Measurements from ENCODE around the gene MSX2.
A peak's percentile ranks its signal among the peaks of the same experiment; 100 is the strongest.

MSX2 gene

GRCh38 chr5:174680901-174681565, 43.3 kb upstream of the MSX2 start:
- peaks cover 2% of the 10 kb centered on the region for H3K4me1 ChIP-seq
- H2AFZ ChIP-seq, result no peak overlapping the region
- TF ChIP-seq CTCF (IDR thresholded peaks at IDR 0.05), result no peak
- H3K4me3 ChIP-seq (ENCODE audit: low read depth, low read length), result no peak overlapping the region
- H3K9ac ChIP-seq, result no peak overlapping the region
- no peaks in the 10 kb centered on the region for H3K9me3 ChIP-seq (ENCODE audit: control insufficient read depth, low read length)
- no peak overlapping the region for H3K4me2 ChIP-seq (ENCODE audit: low read length)
- no peak overlapping the region for H3K27ac ChIP-seq
- no peaks in the 10 kb centered on the region for H3K27me3 ChIP-seq (ENCODE audit: control insufficient read depth, insufficient read depth, low read length)
- no peaks in the 10 kb centered on the region for H3K79me2 ChIP-seq
- no peaks in the 10 kb centered on the region for H3K36me3 ChIP-seq (ENCODE audit: control insufficient read depth, insufficient read depth, low read length)

GRCh38 chr5:174687503-174687902, 36.9 kb upstream of the MSX2 start:
- Histone ChIP-seq H3K36me3 (ENCODE audit: control insufficient read depth, insufficient read depth, low read length) (no peaks in the 10 kb centered on the region), H3K79me2 (no peaks in the 10 kb centered on the region), H3K27ac (no peak overlapping the region), H3K9ac (no peak overlapping the region), H3K4me3 (ENCODE audit: low read depth, low read length) (no peak overlapping the region), H2AFZ (no peak overlapping the region), H3K9me3 (ENCODE audit: control insufficient read depth, low read length) (no peaks in the 10 kb centered on the region), H3K4me2 (ENCODE audit: low read length) (no peak overlapping the region), H3K4me1 (no peaks in the 10 kb centered on the region), H3K27me3 (ENCODE audit: control insufficient read depth, insufficient read depth, low read length) (no peaks in the 10 kb centered on the region)
- no peak for TF ChIP-seq CTCF (IDR thresholded peaks at IDR 0.05)

GRCh38 chr5:174688441-174689354, 35.7 kb upstream of the MSX2 start:
- Histone ChIP-seq H3K27me3 (ENCODE audit: control insufficient read depth, insufficient read depth, low read length) (no peaks in the 10 kb centered on the region), H3K27ac (no peak overlapping the region), H3K4me3 (ENCODE audit: low read depth, low read length) (no peak overlapping the region), H3K4me2 (ENCODE audit: low read length) (no peak overlapping the region), H3K79me2 (no peaks in the 10 kb centered on the region), H3K36me3 (ENCODE audit: control insufficient read depth, insufficient read depth, low read length) (no peaks in the 10 kb centered on the region), H3K9ac (no peak overlapping the region), H2AFZ (peak overlapping the region; percentile 45), H3K9me3 (ENCODE audit: control insufficient read depth, low read length) (no peaks in the 10 kb centered on the region), H3K4me1 (no peaks in the 10 kb centered on the region)
- TF ChIP-seq CTCF (IDR thresholded peaks at IDR 0.05), result no peak

- H3K27me3 ChIP-seq (ENCODE audit: control insufficient read depth, insufficient read depth, low read length), result no peaks in the 10 kb centered on the region
Measured at GRCh38 chr5:174690271-174690670, 34.1 kb upstream of the MSX2 start.

More at GRCh38 chr5:174690271-174690670, 34.1 kb upstream of the MSX2 start:
- no peak overlapping the region for H3K4me3 ChIP-seq (ENCODE audit: low read depth, low read length)
- H3K9me3 ChIP-seq (ENCODE audit: control insufficient read depth, low read length), result no peaks in the 10 kb centered on the region
- TF ChIP-seq CTCF (IDR thresholded peaks at IDR 0.05), result no peak
- no peaks in the 10 kb centered on the region for H3K4me1 ChIP-seq
- no peaks in the 10 kb centered on the region for H3K79me2 ChIP-seq
- no peak overlapping the region for H3K27ac ChIP-seq
- H3K36me3 ChIP-seq (ENCODE audit: control insufficient read depth, insufficient read depth, low read length), result no peaks in the 10 kb centered on the region
- peak overlapping the region; percentile 47 for H2AFZ ChIP-seq
- no peak overlapping the region for H3K9ac ChIP-seq
- H3K4me2 ChIP-seq (ENCODE audit: low read length), result no peak overlapping the region

Measured in parathyroid adenoma (tissue), 2 donors.